Esophagus squamous epithelium (tissue), 5 donors: ENCODE measurements around the gene SCARB1. TPM values are rescaled to one million over a fixed set of nuclear protein-coding genes. Genes with fewer than 3 reads are reported as not detected.
A peak's percentile ranks its signal among the peaks of the same experiment; 100 is the strongest.

ENCODE experiments used
- DNase-seq: peaks from one replicate; lab custom pipeline; 2025; lab: John Stamatoyannopoulos, UW
- H3K27ac ChIP-seq, 4 donors: fragments of 200-600 bp; sonication (generic); one replicate each; pipeline ENCODE4 v1.5.1; 2016 to 2019; ENCODE audit warnings: mild to moderate bottlenecking in 1 of 4
- H3K27me3 ChIP-seq, 4 donors: fragments of 200-600 bp; sonication (generic); 1 replicate in 3 of 4; 2 replicates in 1 of 4; pipeline versions ENCODE4 v1.5.1 to v1.6.0; 2017 to 2021; ENCODE audit warnings: antibody characterized with exemption in 1 of 4
- H3K36me3 ChIP-seq, 3 donors: fragments of 200-600 bp; sonication (generic); one replicate each; pipeline ENCODE4 v1.5.1; 2016 to 2019
- H3K4me1 ChIP-seq, 3 donors: fragments of 200-600 bp; sonication (generic); one replicate each; pipeline ENCODE4 v1.5.1; 2017 to 2019
- H3K4me3 ChIP-seq, 4 donors: fragments of 200-600 bp; sonication (generic); 1 replicate in 3 of 4; 2 replicates in 1 of 4; pipeline ENCODE4 v1.5.1; 2016 to 2019; ENCODE audit warnings: mild to moderate bottlenecking in 2 of 4, moderate library complexity in 1 of 4
- H3K9me3 ChIP-seq, 3 donors: fragments of 200-600 bp; sonication (generic); one replicate each; pipeline ENCODE4 v1.5.1; 2016 to 2019
- CTCF ChIP-seq, 6 experiments: fragments of 450-650 bp in 4 of 6; fragments of 200-600 bp in 2 of 6; sonication (generic) in 2 of 6; IDR thresholded peaks; one replicate each; pipeline ENCODE4 v1.5.1; 2016 to 2019; ENCODE audit warnings: antibody characterized with exemption in 6 of 6, mild to moderate bottlenecking in 4 of 6, moderate library complexity in 4 of 6
- POLR2A ChIP-seq, 4 donors: fragments of 450-650 bp; IDR thresholded peaks; one replicate each; pipeline ENCODE4 v1.6.1; 2017; ENCODE audit warnings: antibody characterized with exemption in 4 of 4, mild to moderate bottlenecking in 4 of 4, moderate library complexity in 3 of 4
- WGBS, 2 donors: methylation state at CpG; one replicate each; pipeline ENCODE4 v1.1.5; 2018; 5-methylcytosine and 5-hydroxymethylcytosine counted together
- intact Hi-C: fragments of 100-400 bp; cut with DNase I; formaldehyde crosslinking; loops from one replicate; pipeline ENCODE4 v1.15.0; 2022
- total RNA-seq, 4 donors: library from RNA; depleted of rRNA; stranded (reverse); fragments of >200 nt; gene quantifications; one replicate each; pipeline ENCODE4 v1.1.0, GENCODE V29; 2016
- donor health status: DM: yes; HTN: yes; CAD: no.

Gene SCARB1
- total RNA-seq, 4 donors from 2014 or later = 7.1 to 9.5 (median 8.8) TPM

- WGBS, 2 donors = 75 to 86% methylated on average over 13 of the region's 15 CpGs
- peaks cover 0 to 39% (median 7%) of the 10 kb centered on the region in 3 donors for H3K4me1 ChIP-seq
- no peaks in the 10 kb centered on the region for H3K27me3 ChIP-seq
- H3K4me3 ChIP-seq = no peak overlapping the region
- intact Hi-C loops = no loop called here
- H3K27ac ChIP-seq = peak overlapping the region in 2 of 4 donors; percentile 34 to 38
- no peaks in the 10 kb centered on the region for H3K9me3 ChIP-seq
- no peak for DNase-seq
- peaks cover 0 to 9% (median 0%) of the 10 kb centered on the region in 3 donors for H3K36me3 ChIP-seq
- TF ChIP-seq POLR2A (IDR thresholded peaks at IDR 0.05) (no peak), CTCF (IDR thresholded peaks at IDR 0.05) (no peak)
These were observed 8.2 kb downstream of the SCARB1 start for GRCh38 chr12:124855275-124855957.

GRCh38 chr12:124854637-124855184 lies 9.0 kb downstream of the SCARB1 start:
- intact Hi-C loops = no loop called here
- peaks cover 0 to 9% (median 0%) of the 10 kb centered on the region in 3 donors for H3K36me3 ChIP-seq
- peak overlapping the region in 1 of 4 donors; percentile 38 for H3K27ac ChIP-seq
- H3K9me3 ChIP-seq = no peaks in the 10 kb centered on the region
- H3K4me3 ChIP-seq = no peak overlapping the region
- WGBS, 2 donors = 91 to 92% methylated on average over 11 of the region's 11 CpGs
- no peaks in the 10 kb centered on the region for H3K27me3 ChIP-seq
- DNase-seq = no peak
- peaks cover 0 to 39% (median 7%) of the 10 kb centered on the region in 3 donors for H3K4me1 ChIP-seq
- TF ChIP-seq POLR2A (IDR thresholded peaks at IDR 0.05) = no peak
- TF ChIP-seq CTCF (IDR thresholded peaks at IDR 0.05) = no peak

GRCh38 chr12:124853781-124854636 lies 9.7 kb downstream of the SCARB1 start:
- Histone ChIP-seq H3K9me3 (no peaks in the 10 kb centered on the region), H3K27ac (no peak overlapping the region), H3K27me3 (no peaks in the 10 kb centered on the region), H3K36me3 (peaks cover 0 to 4% (median 0%) of the 10 kb centered on the region in 3 donors), H3K4me3 (no peak overlapping the region), H3K4me1 (peaks cover 0 to 43% (median 7%) of the 10 kb centered on the region in 3 donors)
- TF ChIP-seq POLR2A (IDR thresholded peaks at IDR 0.05) = no peak
- TF ChIP-seq CTCF (IDR thresholded peaks at IDR 0.05) = no peak
- DNase-seq = no peak
- intact Hi-C loops = no loop called here
- 76 to 87% methylated on average over 13 to 22 of the region's 24 CpGs for WGBS, 2 donors

GRCh38 chr12:124852911-124853427 lies 10.7 kb downstream of the SCARB1 start:
- Histone ChIP-seq H3K4me3 (no peak overlapping the region), H3K27ac (peak overlapping the region in 2 of 4 donors; percentile 33 to 73), H3K27me3 (no peaks in the 10 kb centered on the region), H3K9me3 (no peaks in the 10 kb centered on the region), H3K4me1 (peaks cover 0 to 44% (median 7%) of the 10 kb centered on the region in 3 donors), H3K36me3 (no peaks in the 10 kb centered on the region)
- DNase-seq = no peak
- TF ChIP-seq POLR2A (IDR thresholded peaks at IDR 0.05) (no peak), CTCF (IDR thresholded peaks at IDR 0.05) (no peak)
- intact Hi-C loops = no loop called here
- 62 to 66% methylated on average over 11 of the region's 11 CpGs for WGBS, 2 donors
